Parathyroid adenoma (tissue), 2 donors: Measurements from ENCODE around the gene TCF25.

Experiments used
- H2AFZ ChIP-seq: fragments of 300-600 bp; sonication (generic); one replicate; pipeline ENCODE4 v1.7.0; 2017; ENCODE audit warnings: antibody characterized with exemption, mild to moderate bottlenecking
- H3K27ac ChIP-seq: fragments of 300-600 bp; sonication (generic); one replicate; pipeline ENCODE4 v1.7.0; 2017
- H3K27me3 ChIP-seq: fragments of 300-600 bp; sonication (generic); one replicate; pipeline ENCODE4 v1.7.0; 2017; ENCODE audit warnings: low read length; ENCODE audit not compliant: control insufficient read depth, insufficient read depth
- H3K36me3 ChIP-seq: fragments of 300-600 bp; sonication (generic); one replicate; pipeline ENCODE4 v1.7.0; 2017; ENCODE audit warnings: low read length; ENCODE audit not compliant: control insufficient read depth, insufficient read depth
- H3K4me1 ChIP-seq: fragments of 300-600 bp; sonication (generic); one replicate; pipeline ENCODE4 v1.7.0; 2017; ENCODE audit warnings: control low read depth
- H3K4me2 ChIP-seq: fragments of 300-600 bp; sonication (generic); one replicate; pipeline ENCODE4 v1.7.0; 2017; ENCODE audit warnings: low read length
- H3K4me3 ChIP-seq: fragments of 300-600 bp; sonication (generic); one replicate; pipeline ENCODE4 v1.7.0; 2017; ENCODE audit warnings: low read depth, low read length
- H3K79me2 ChIP-seq: fragments of 300-600 bp; sonication (generic); one replicate; pipeline ENCODE4 v1.7.0; 2017; ENCODE audit warnings: control low read depth
- H3K9ac ChIP-seq: fragments of 300-600 bp; sonication (generic); one replicate; pipeline ENCODE4 v1.7.0; 2017; ENCODE audit warnings: mild to moderate bottlenecking
- H3K9me3 ChIP-seq: fragments of 300-600 bp; sonication (generic); one replicate; pipeline ENCODE4 v1.7.0; 2017; ENCODE audit warnings: low read length; ENCODE audit not compliant: control insufficient read depth
- TF ChIP-seq, protein P1 (sequence below): fragments of 300-600 bp; sonication (generic); IDR thresholded peaks from one replicate; pipeline ENCODE4 v1.7.0; 2017; ENCODE audit warnings: antibody characterized with exemption, mild to moderate bottlenecking
- donor health status: primary hyperparathyroidism.

The TCF25 gene

GRCh38 chr16:89923640-89924296, 50.4 kb downstream of the TCF25 start:
- no peak overlapping the region for H3K27ac ChIP-seq
- no peaks in the 10 kb centered on the region for H3K79me2 ChIP-seq
- TF ChIP-seq, protein P1, sequence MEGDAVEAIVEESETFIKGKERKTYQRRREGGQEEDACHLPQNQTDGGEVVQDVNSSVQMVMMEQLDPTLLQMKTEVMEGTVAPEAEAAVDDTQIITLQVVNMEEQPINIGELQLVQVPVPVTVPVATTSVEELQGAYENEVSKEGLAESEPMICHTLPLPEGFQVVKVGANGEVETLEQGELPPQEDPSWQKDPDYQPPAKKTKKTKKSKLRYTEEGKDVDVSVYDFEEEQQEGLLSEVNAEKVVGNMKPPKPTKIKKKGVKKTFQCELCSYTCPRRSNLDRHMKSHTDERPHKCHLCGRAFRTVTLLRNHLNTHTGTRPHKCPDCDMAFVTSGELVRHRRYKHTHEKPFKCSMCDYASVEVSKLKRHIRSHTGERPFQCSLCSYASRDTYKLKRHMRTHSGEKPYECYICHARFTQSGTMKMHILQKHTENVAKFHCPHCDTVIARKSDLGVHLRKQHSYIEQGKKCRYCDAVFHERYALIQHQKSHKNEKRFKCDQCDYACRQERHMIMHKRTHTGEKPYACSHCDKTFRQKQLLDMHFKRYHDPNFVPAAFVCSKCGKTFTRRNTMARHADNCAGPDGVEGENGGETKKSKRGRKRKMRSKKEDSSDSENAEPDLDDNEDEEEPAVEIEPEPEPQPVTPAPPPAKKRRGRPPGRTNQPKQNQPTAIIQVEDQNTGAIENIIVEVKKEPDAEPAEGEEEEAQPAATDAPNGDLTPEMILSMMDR = no peak
- peaks cover 7% of the 10 kb centered on the region for H3K27me3 ChIP-seq
- H3K4me1 ChIP-seq = peaks cover 10% of the 10 kb centered on the region
- H3K36me3 ChIP-seq = no peaks in the 10 kb centered on the region
- no peaks in the 10 kb centered on the region for H3K9me3 ChIP-seq
- no peak overlapping the region for H3K9ac ChIP-seq
- peak overlapping the region; percentile 11 for H3K4me2 ChIP-seq
- H3K4me3 ChIP-seq = no peak overlapping the region
- H2AFZ ChIP-seq = peak overlapping the region; percentile 67

- Histone ChIP-seq H3K4me3 (no peak overlapping the region), H3K4me2 (no peak overlapping the region), H3K27ac (no peak overlapping the region), H3K4me1 (peaks cover 10% of the 10 kb centered on the region), H3K9ac (no peak overlapping the region), H3K9me3 (no peaks in the 10 kb centered on the region), H2AFZ (no peak overlapping the region), H3K79me2 (no peaks in the 10 kb centered on the region), H3K36me3 (no peaks in the 10 kb centered on the region), H3K27me3 (peaks cover 7% of the 10 kb centered on the region)
- TF ChIP-seq, protein P1 = no peak
These were observed 51.0 kb downstream of the TCF25 start for GRCh38 chr16:89924297-89924924.

DNA sequence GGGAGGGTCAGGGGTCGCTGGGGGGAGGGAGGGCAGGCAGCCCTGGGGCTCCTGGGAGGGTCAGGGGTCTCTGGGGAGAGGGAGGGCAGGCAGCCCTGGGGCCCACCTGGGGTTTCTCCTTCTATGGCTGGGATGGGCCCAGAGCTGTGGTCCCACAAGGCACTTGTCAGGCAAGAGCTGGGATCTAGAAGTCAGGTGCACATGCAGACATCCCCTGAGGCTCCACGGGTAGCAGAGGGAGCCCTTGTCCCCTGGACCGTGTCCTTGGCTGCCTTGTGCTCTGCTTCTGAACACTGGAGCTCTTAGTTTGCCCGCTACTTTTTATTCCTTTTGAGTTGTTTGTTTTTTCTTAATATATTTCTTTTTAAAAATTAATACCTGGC, 51.5 kb downstream of the TCF25 start:
- TF ChIP-seq, protein P1 = no peak
- H3K4me1 ChIP-seq = peaks cover 10% of the 10 kb centered on the region
- no peak overlapping the region for H3K4me3 ChIP-seq

DNA sequence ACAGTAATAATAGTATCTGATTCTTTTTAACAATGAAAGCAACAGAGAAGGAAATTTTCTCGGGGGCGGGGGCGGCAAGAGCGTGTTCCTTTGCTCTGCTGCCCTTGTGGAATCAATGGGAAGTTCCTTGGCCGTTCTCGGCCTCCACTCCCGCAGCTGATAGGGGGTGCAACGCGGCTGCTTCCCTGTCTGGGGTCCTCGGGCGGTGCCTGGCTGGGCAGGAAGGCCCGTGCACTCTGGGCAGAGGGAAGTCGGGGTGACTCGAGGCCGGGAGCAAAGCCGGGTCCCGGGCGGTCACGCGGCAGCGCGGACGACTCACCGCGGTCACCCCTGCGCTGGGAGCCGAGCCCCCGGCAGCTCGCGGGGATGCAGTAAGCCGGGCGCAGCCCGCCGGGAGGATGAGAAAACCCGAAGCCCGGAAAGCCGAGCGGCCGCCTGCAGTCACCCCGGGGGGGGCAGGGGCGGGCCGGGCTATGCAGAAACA, 52.2 kb downstream of the TCF25 start:
- TF ChIP-seq, protein P1 = no peak
- no peaks in the 10 kb centered on the region for H3K79me2 ChIP-seq
- no peaks in the 10 kb centered on the region for H3K36me3 ChIP-seq
- peak overlapping the region; percentile 34 for H3K4me3 ChIP-seq
- peaks cover 7% of the 10 kb centered on the region for H3K27me3 ChIP-seq
- H3K9me3 ChIP-seq = no peaks in the 10 kb centered on the region
- no peak overlapping the region for H3K9ac ChIP-seq
- H3K4me2 ChIP-seq = peak overlapping the region; percentile 55
- peak overlapping the region; percentile 96 for H2AFZ ChIP-seq
- no peak overlapping the region for H3K27ac ChIP-seq
- H3K4me1 ChIP-seq = peaks cover 10% of the 10 kb centered on the region

More for the DNA sequence above, 51.5 kb downstream of the TCF25 start:
- no peaks in the 10 kb centered on the region for H3K36me3 ChIP-seq
- no peaks in the 10 kb centered on the region for H3K79me2 ChIP-seq
- H3K27me3 ChIP-seq = peaks cover 7% of the 10 kb centered on the region
- no peak overlapping the region for H3K9ac ChIP-seq
- no peaks in the 10 kb centered on the region for H3K9me3 ChIP-seq
- H2AFZ ChIP-seq = no peak overlapping the region
- H3K4me2 ChIP-seq = no peak overlapping the region
- H3K27ac ChIP-seq = no peak overlapping the region
